IPS-18c (cell line): ENCODE measurements around the gene PLAC8.
"Not testable (repeated sequence)": the region's sequence is repeated elsewhere in the genome, so short reads cannot be mapped to it uniquely, and the experiment has no call there.

Source experiments
- H3K4me3 ChIP-seq: 2 replicates; pipeline ENCODE4 v1.7.0; 2013; ENCODE audit warnings: low read depth, mild to moderate bottlenecking, low read length, moderate library complexity; ENCODE audit not compliant: insufficient read depth
- H3K9me3 ChIP-seq: one replicate; pipeline ENCODE4 v1.6.1; 2013; ENCODE audit warnings: mild to moderate bottlenecking, low read length, moderate library complexity; ENCODE audit not compliant: control insufficient read depth, insufficient read depth

PLAC8 gene, protein sequence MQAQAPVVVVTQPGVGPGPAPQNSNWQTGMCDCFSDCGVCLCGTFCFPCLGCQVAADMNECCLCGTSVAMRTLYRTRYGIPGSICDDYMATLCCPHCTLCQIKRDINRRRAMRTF

DNA sequence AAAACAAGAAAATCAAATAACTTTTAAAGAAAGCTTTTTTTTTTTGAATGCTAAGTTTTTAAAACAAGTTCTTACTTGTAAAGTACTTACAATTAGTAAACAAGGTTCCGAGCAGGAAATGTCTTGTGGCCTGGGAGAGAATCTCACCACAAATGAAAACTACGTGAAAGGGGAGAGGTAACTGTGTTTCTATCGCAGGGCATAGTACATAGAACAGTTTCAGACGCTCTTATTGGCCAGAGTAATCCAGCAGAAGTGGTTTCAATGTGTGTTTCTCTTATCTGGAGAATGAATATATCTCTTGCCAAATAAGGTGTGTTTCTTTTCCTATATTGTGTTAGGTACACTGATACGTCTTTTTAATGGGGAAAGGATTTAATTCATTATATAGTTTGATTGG is at the start of gene PLAC8:
PLAC8 (minus strand) TSS at position 154 of the 400 bp plus-strand sequence. CDS start 6,808 bp downstream, outside the sequence.
- Histone ChIP-seq H3K9me3 (no peaks in the 10 kb centered on the region), H3K4me3 (no peak within 1 kb of the TSS)

DNA sequence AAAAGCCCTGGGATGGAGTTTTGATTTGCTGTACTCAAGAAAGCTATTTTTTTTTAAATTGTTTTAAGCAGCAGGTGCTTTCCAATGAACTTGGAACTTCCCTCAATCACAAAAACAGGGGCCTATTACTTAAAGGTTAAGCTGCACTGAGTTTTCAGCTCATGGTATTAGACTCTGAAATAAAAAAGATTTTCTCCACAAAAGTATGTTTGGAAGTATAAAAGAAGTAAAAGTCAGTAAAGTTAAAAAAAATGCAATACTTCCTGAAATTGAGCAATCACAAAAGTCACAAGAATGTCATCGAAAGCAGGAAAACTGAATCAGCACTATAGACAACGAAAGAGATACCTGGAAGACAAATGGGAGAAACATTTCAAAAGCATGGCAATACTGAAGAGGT is 38.9 kb upstream of the PLAC8 start:
- H3K4me3 ChIP-seq = no peak overlapping the region

GRCh38 chr4:83152746-83153145 is 38.2 kb upstream of the PLAC8 start:
- Histone ChIP-seq H3K9me3 (no peaks in the 10 kb centered on the region), H3K4me3 (no peak overlapping the region)

More for the DNA sequence above, 38.9 kb upstream of the PLAC8 start:
- no peaks in the 10 kb centered on the region for H3K9me3 ChIP-seq

GRCh38 chr4:83151651-83152050 is 37.1 kb upstream of the PLAC8 start:
- H3K4me3 ChIP-seq = no peak overlapping the region

DNA sequence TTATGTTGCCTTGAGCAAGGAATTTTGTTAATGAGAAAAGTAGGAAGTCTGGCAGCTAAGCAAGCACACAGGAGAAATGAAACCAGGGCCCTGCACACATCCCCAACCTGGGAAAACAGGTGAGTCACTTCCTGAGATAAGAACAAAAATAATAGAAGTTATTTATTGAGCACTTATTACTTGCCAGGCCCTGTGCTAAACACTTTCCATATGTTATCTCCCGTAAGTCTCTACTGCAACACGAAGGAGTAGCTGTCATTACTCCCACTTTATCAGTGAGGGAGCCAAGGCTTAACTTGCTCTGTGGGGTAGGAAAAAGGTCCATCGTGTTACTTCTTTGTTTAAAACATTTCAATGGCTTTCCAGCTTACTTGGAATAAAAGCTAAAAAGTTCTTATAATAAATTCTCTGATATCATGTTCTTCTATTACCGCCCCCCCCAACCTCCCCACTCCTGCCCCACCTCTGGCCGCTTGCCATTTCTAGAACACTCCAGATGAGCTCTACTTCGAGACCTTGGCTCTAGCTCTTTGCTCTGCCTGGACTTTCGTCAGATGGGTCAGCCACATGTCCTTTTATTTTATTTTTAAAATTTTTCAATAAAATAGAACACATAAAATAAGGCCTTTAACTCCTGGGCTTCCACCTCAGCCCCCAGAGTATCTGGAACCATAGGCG is 36.3 kb upstream of the PLAC8 start:
- H3K9me3 ChIP-seq = no peaks in the 10 kb centered on the region
- H3K4me3 ChIP-seq = no peak overlapping the region

More at GRCh38 chr4:83151651-83152050, 37.1 kb upstream of the PLAC8 start:
- H3K9me3 ChIP-seq = no peaks in the 10 kb centered on the region

DNA sequence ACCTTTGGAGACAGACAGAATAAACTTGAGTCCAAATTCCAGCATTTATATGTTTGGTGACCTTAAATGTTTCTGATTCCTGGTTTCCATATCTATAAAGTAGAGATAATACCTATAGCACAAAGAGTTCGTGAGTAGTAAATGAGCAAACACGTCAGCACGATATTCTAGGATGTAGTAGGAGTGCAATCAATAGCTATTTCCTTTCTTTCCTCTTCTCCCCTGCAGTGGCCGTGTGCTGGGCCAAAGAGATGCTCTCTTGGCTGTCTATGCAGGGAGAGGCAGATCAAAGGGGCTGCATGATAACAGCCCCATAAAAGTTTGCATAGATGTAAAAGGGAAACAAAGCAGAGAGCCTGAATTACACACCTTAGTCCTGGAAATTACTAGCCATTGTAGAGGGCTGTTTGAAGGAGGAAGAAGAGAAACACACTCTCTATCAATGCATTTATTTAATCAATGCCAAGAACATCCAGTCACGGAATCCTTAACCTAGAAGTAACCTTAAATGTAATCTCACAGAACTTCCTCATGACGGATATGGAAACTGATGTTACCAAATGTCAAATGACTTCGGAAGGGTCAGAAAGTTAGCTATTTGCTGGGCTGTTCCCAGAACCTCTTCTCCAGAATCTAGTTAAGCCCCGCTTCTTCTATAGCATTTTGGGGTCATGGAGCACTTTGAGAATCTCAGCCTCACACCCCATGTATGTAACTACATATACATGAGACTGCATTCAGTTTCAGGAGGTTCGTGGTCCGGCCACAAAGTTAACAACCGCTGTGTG is 35.5 kb upstream of the PLAC8 start:
- H3K9me3 ChIP-seq = no peaks in the 10 kb centered on the region
- no peak overlapping the region for H3K4me3 ChIP-seq

DNA sequence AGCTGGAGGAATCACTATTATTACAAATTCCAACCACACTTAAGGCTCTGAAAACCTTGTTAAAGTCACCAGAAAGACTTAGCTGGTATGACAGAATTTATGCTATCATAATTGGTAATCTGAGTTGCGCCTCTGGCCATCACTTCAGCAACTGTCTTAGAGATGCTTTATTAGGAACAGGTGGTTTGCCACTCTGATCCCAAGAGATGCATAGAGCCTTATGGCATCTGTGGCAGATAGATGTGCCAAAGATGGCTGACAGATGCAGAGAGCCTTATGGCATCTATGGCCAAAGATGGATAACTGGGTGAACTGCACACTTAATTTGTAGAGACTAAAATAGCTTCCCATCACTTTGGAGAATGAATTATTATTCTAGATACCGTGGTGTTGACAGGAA is 32.3 kb upstream of the PLAC8 start:
- peaks cover 2% of the 10 kb centered on the region for H3K9me3 ChIP-seq
- H3K4me3 ChIP-seq = no peak overlapping the region

DNA sequence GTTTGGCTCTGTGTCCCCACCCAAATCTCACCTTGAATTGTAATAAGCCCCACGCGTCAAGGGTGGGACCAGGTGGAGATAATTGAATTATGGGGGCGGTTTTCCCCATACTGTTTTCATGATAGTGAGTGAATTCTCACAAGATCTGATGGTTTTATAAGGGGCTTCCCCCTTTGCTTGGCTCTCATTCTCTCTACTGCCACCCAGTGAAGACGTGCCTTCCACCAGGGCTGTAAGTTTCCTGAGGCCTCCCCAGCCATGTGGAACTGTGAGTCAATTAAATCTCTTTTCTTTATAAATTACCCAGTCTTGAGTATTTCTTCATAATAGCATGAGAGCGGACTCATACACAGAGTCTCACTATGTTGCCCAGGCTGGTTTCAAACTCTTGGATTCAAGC is 31.2 kb upstream of the PLAC8 start:
- H3K4me3 ChIP-seq, H3K9me3 ChIP-seq: not testable (repeated sequence)

- no peak overlapping the region for H3K4me3 ChIP-seq
Observed at GRCh38 chr4:83139514-83140156, 25.1 kb upstream of the PLAC8 start.

GRCh38 chr4:83138946-83139345 is 24.4 kb upstream of the PLAC8 start:
- H3K4me3 ChIP-seq = no peak overlapping the region; the same call in 1 of the 2 replicates

More at GRCh38 chr4:83139514-83140156, 25.1 kb upstream of the PLAC8 start:
- H3K9me3 ChIP-seq = peaks cover 11% of the 10 kb centered on the region

DNA sequence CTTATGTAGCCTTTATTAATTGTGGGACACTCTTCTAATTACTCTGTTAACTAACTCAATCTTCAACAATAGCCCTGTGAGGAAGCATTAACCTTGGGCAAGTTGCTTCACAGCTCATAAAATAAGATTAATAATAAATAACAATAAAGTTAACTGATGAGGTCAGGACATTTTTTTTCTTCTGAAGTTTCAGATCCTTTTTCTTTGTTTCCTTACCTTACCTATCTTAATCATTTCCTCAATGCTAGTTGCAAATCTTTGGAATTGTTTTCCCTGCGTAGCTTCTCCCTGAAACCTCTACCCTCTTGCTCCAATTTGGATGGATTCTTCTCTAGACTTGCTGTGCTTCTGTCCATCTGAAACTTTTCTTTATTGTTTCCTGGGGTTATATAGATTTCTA is 17.5 kb upstream of the PLAC8 start:
- H3K9me3 ChIP-seq = peaks cover 4% of the 10 kb centered on the region
- H3K4me3 ChIP-seq = no peak overlapping the region

More at GRCh38 chr4:83138946-83139345, 24.4 kb upstream of the PLAC8 start:
- peaks cover 11% of the 10 kb centered on the region for H3K9me3 ChIP-seq

- Histone ChIP-seq H3K4me3 (no peak overlapping the region), H3K9me3 (no peaks in the 10 kb centered on the region)
Observed at GRCh38 chr4:83129264-83129663, 14.7 kb upstream of the PLAC8 start.

GRCh38 chr4:83128240-83128929 is 13.9 kb upstream of the PLAC8 start:
- no peaks in the 10 kb centered on the region for H3K9me3 ChIP-seq
- H3K4me3 ChIP-seq = no peak overlapping the region

GRCh38 chr4:83125738-83126141 is 11.2 kb upstream of the PLAC8 start:
- no peaks in the 10 kb centered on the region for H3K9me3 ChIP-seq
- H3K4me3 ChIP-seq = no peak overlapping the region

DNA sequence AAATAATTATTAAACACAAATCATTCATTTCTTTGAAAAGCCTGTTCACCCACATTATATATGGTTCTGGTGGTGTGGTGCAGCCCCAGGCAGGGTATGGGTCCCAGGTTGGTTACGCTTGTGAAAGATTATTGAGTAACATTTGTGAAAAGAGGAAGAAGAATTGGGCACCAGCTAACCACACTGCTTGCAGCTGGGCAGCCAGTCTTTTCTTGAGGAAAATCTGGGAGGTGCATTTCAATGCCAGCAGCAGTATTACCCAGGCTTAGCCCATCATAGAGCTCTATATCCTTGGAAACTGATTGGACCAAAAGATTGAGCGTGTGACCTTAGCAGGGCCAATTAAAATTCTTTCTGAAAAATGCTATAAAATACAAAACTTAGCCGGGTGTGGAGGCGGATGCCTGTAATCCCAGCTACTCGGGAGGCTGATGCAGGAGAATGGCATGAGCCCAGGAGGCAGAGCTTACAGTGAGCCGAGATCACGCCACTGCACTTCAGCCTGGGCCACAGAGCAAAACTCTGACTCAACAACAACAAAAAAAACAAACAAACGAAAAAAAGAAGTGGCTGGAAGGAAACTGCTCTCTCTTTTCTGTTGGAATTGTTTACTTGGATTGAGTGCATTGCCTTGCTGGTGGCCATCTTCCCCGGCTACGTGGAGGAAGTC is 9.7 kb upstream of the PLAC8 start:
- H3K9me3 ChIP-seq = peaks cover 2% of the 10 kb centered on the region
- no peak overlapping the region for H3K4me3 ChIP-seq

- no peak overlapping the region for H3K4me3 ChIP-seq
- peaks cover 2% of the 10 kb centered on the region for H3K9me3 ChIP-seq
Observed at GRCh38 chr4:83121246-83121645, 6.7 kb upstream of the PLAC8 start.

DNA sequence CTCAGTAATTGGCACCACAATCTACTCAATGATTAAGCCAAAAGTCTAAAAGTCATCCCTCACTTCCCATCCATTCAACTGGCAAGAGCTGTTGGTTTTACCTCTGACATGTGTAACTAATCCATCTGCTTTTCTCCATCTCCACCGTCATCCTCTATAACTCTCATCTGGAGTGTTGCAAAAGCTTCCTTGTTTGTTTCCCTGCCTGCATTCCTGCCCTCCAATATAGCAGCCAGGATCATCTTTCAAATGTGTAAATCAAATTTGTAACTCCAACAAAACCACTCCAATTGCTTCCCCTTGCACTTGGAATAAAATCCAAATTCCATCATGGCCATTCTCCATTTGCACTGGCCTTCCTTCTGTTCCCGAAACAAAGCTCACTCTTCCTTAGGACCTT is 4.3 kb upstream of the PLAC8 start:
- Histone ChIP-seq H3K9me3 (peaks cover 2% of the 10 kb centered on the region), H3K4me3 (no peak overlapping the region)
